ENCODE results near the gene CD74. TPM values are rescaled to one million over a fixed set of nuclear protein-coding genes. Genes with fewer than 3 reads are reported as not detected.
A peak's percentile ranks its signal among the peaks of the same experiment; 100 is the strongest.

CD74 gene
- total RNA-seq, 1 experiment from 2014 or later, result 12.7 TPM

- Histone ChIP-seq H3K9me3 (ENCODE audit: control insufficient read depth, insufficient read depth, low read depth, low read length) (no peaks in the 10 kb centered on the region), H3K4me1 (ENCODE audit: control insufficient read depth, insufficient read depth, low read length) (no peaks in the 10 kb centered on the region), H3K4me3 (ENCODE audit: low read depth in 2 of 2, low read length in 2 of 2) (no peak overlapping the region), H3K27me3 (ENCODE audit: control insufficient read depth, insufficient read depth, low read length) (no peaks in the 10 kb centered on the region), H3K36me3 (ENCODE audit: control insufficient read depth, insufficient read depth, low read length) (no peaks in the 10 kb centered on the region), H3K27ac (ENCODE audit: low read length) (no peak overlapping the region)
- no TSS peak for BruUV-seq (replicated peaks)
- no peak for TF ChIP-seq TCF7L2 (IDR thresholded peaks at IDR 0.05; ENCODE audit: low read depth, low read length)
- TF ChIP-seq, protein P1, sequence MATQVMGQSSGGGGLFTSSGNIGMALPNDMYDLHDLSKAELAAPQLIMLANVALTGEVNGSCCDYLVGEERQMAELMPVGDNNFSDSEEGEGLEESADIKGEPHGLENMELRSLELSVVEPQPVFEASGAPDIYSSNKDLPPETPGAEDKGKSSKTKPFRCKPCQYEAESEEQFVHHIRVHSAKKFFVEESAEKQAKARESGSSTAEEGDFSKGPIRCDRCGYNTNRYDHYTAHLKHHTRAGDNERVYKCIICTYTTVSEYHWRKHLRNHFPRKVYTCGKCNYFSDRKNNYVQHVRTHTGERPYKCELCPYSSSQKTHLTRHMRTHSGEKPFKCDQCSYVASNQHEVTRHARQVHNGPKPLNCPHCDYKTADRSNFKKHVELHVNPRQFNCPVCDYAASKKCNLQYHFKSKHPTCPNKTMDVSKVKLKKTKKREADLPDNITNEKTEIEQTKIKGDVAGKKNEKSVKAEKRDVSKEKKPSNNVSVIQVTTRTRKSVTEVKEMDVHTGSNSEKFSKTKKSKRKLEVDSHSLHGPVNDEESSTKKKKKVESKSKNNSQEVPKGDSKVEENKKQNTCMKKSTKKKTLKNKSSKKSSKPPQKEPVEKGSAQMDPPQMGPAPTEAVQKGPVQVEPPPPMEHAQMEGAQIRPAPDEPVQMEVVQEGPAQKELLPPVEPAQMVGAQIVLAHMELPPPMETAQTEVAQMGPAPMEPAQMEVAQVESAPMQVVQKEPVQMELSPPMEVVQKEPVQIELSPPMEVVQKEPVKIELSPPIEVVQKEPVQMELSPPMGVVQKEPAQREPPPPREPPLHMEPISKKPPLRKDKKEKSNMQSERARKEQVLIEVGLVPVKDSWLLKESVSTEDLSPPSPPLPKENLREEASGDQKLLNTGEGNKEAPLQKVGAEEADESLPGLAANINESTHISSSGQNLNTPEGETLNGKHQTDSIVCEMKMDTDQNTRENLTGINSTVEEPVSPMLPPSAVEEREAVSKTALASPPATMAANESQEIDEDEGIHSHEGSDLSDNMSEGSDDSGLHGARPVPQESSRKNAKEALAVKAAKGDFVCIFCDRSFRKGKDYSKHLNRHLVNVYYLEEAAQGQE (IDR thresholded peaks at IDR 0.05; ENCODE audit: insufficient read depth in 1 of 2, low read depth in 2 of 2, low read length in 1 of 2), result no peak
- no peak for TF ChIP-seq SIN3A (IDR thresholded peaks at IDR 0.05; ENCODE audit: borderline replicate concordance, insufficient read depth, low read depth, low read length)
- TF ChIP-seq POLR2AphosphoS5 (IDR thresholded peaks at IDR 0.05; ENCODE audit: low read depth, low read length), result no peak
- TF ChIP-seq CTCF (IDR thresholded peaks at IDR 0.05), result no peak
- in situ Hi-C loops (cut with HindIII; ENCODE audit: low pct_unique_long_range_greater_than_20kb, low sequenced_read_pairs), result no loop called here
- DNase-seq (ENCODE audit: low read depth, low spot score), result no peak
- ChIA-PET CTCF (no interaction called here), POLR2A (no interaction called here)
- no peak for ATAC-seq
- intact Hi-C loops (cut with micrococcal nuclease; ENCODE audit: unreplicated experiment), result no loop called here
Measured at GRCh38 chr5:150402229-150402773, 10.4 kb downstream of the CD74 start.

- CTCF ChIA-PET, result interaction anchor here (0.7 kb wide), 1 partner anchor 29 kb away, joined by 4 read pairs; no protein-coding TSS in a partner anchor
- ATAC-seq (no peak), DNase-seq (ENCODE audit: low read depth, low spot score) (no peak)
- Histone ChIP-seq H3K4me1 (ENCODE audit: control insufficient read depth, insufficient read depth, low read length) (no peaks in the 10 kb centered on the region), H3K36me3 (ENCODE audit: control insufficient read depth, insufficient read depth, low read length) (no peaks in the 10 kb centered on the region), H3K4me3 (ENCODE audit: low read depth in 2 of 2, low read length in 2 of 2) (no peak overlapping the region), H3K9me3 (ENCODE audit: control insufficient read depth, insufficient read depth, low read depth, low read length) (no peaks in the 10 kb centered on the region), H3K27me3 (ENCODE audit: control insufficient read depth, insufficient read depth, low read length) (no peaks in the 10 kb centered on the region), H3K27ac (ENCODE audit: low read length) (no peak overlapping the region)
- no TSS peak for BruUV-seq (replicated peaks)
- TF ChIP-seq POLR2AphosphoS5 (IDR thresholded peaks at IDR 0.05; ENCODE audit: low read depth, low read length) (peak; percentile 16; the same call in 1 of the 2 replicates), CTCF (IDR thresholded peaks at IDR 0.05) (no peak), TCF7L2 (IDR thresholded peaks at IDR 0.05; ENCODE audit: low read depth, low read length) (no peak)
- TF ChIP-seq, protein P1 (IDR thresholded peaks at IDR 0.05; ENCODE audit: insufficient read depth in 1 of 2, low read depth in 2 of 2, low read length in 1 of 2), result no peak
- POLR2A ChIA-PET, result no interaction called here
- in situ Hi-C loops (cut with HindIII; ENCODE audit: low pct_unique_long_range_greater_than_20kb, low sequenced_read_pairs), result no loop called here
- intact Hi-C loops (cut with micrococcal nuclease; ENCODE audit: unreplicated experiment), result no loop called here
Measured at GRCh38 chr5:150401376-150402228, 11.1 kb downstream of the CD74 start.
